Mesothelial cell of epicardium (in vitro differentiated cells): ENCODE results near the gene RPP30. TPM values are rescaled to one million over a fixed set of nuclear protein-coding genes. Genes with fewer than 3 reads are reported as not detected.

Experiments used
- DNase-seq, 2 experiments: peaks; one replicate each; pipeline ENCODE4 v3.0.0; 2021; ENCODE audit warnings: low spot score in 2 of 2; ENCODE audit not compliant: unreplicated experiment in 2 of 2
- H3K27ac Mint-ChIP-seq: 2 replicates; pipeline ENCODE4 v1.8.0; 2021; ENCODE audit warnings: mixed read lengths
- H3K27me3 Mint-ChIP-seq: 2 replicates; pipeline ENCODE4 v1.8.0; 2021; ENCODE audit warnings: low read depth, mixed read lengths
- H3K36me3 Mint-ChIP-seq: 2 replicates; pipeline ENCODE4 v1.8.0; 2021; ENCODE audit warnings: mixed read lengths
- H3K4me1 Mint-ChIP-seq: 2 replicates; pipeline ENCODE4 v1.8.0; 2021; ENCODE audit warnings: mixed read lengths
- H3K4me3 Mint-ChIP-seq: 2 replicates; pipeline ENCODE4 v1.8.0; 2021; ENCODE audit warnings: mild to moderate bottlenecking, moderate library complexity, mixed read lengths
- H3K9me3 Mint-ChIP-seq: 2 replicates; pipeline ENCODE4 v1.8.0; 2021; ENCODE audit warnings: mixed read lengths
- total RNA-seq: library from RNA; stranded (reverse); gene quantifications from 3 replicates; pipeline ENCODE4 v1.2.1, GENCODE V29; 2021
- TF ChIP-seq, protein P1 (sequence below): fragments of 200-600 bp; sonication (generic); IDR thresholded peaks from one replicate; pipeline ENCODE4 v1.5.0; 2021; ENCODE audit warnings: antibody characterized with exemption; ENCODE audit not compliant: unreplicated experiment

Gene RPP30
- total RNA-seq, 1 donor from 2014 or later = 35.4 TPM

- Mint-ChIP-seq H3K36me3 (no peaks in the 10 kb centered on the region), H3K4me1 (no peaks in the 10 kb centered on the region), H3K4me3 (no peak overlapping the region), H3K27me3 (peaks cover 5% of the 10 kb centered on the region), H3K9me3 (no peaks in the 10 kb centered on the region), H3K27ac (no peak overlapping the region)
- no peak for DNase-seq
- TF ChIP-seq, protein P1, sequence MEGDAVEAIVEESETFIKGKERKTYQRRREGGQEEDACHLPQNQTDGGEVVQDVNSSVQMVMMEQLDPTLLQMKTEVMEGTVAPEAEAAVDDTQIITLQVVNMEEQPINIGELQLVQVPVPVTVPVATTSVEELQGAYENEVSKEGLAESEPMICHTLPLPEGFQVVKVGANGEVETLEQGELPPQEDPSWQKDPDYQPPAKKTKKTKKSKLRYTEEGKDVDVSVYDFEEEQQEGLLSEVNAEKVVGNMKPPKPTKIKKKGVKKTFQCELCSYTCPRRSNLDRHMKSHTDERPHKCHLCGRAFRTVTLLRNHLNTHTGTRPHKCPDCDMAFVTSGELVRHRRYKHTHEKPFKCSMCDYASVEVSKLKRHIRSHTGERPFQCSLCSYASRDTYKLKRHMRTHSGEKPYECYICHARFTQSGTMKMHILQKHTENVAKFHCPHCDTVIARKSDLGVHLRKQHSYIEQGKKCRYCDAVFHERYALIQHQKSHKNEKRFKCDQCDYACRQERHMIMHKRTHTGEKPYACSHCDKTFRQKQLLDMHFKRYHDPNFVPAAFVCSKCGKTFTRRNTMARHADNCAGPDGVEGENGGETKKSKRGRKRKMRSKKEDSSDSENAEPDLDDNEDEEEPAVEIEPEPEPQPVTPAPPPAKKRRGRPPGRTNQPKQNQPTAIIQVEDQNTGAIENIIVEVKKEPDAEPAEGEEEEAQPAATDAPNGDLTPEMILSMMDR = no peak
These were observed 29.0 kb upstream of the RPP30 start for GRCh38 chr10:90842725-90843124.

DNA sequence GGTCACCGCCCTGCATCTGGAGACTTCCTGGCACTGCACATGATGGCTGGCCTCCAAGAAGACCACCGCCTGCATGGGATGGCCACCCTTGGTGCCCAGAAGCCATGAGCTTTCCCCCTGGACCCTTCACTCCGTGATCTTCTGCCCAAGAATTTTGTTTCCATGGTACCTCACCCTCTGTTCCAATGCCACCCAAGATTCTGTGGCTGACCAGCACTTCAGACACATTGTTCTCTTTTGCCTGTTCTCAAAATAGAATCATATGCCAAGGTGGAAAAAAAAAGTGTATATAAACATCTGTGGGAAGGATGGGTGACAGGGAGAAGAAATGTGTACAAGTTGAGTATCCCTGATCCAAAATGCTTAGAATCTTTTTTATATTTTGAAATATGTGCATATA, 26.0 kb upstream of the RPP30 start:
- DNase-seq = no peak
- Mint-ChIP-seq H3K36me3 (peaks cover 6% of the 10 kb centered on the region), H3K9me3 (peaks cover 11% of the 10 kb centered on the region), H3K27me3 (peaks cover 3% of the 10 kb centered on the region), H3K27ac (no peak overlapping the region), H3K4me3 (no peak overlapping the region), H3K4me1 (no peaks in the 10 kb centered on the region)
- TF ChIP-seq, protein P1 = no peak

- no peak overlapping the region for H3K27ac Mint-ChIP-seq
- TF ChIP-seq, protein P1 = no peak
- H3K4me1 Mint-ChIP-seq = no peaks in the 10 kb centered on the region
- peaks cover 3% of the 10 kb centered on the region for H3K27me3 Mint-ChIP-seq
- peaks cover 13% of the 10 kb centered on the region for H3K36me3 Mint-ChIP-seq
- H3K9me3 Mint-ChIP-seq = peaks cover 17% of the 10 kb centered on the region
- no peak overlapping the region for H3K4me3 Mint-ChIP-seq
- no peak for DNase-seq
These were observed 25.0 kb upstream of the RPP30 start for GRCh38 chr10:90846746-90847145.

DNA sequence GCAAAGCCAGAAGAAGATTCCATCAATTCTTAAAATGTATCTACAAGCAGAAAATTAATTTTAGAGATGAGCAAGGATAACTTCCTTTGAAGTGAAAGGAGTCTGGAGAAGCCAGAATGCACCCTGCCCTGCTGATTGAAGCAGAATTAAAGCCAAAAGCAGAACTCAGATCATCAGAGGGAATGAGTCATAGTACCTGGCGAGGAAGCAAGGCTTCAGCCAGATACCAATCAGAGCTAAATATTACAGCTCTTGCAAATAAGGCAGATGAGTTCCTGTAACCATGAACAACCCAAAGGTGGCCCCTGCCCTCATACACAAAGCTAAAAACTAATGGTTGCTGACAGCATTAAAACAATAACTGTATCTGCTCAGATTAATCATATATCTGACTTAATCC, 24.3 kb upstream of the RPP30 start:
- Mint-ChIP-seq H3K36me3 (peaks cover 15% of the 10 kb centered on the region), H3K27me3 (peaks cover 3% of the 10 kb centered on the region), H3K27ac (no peak overlapping the region), H3K4me3 (no peak overlapping the region), H3K9me3 (peaks cover 24% of the 10 kb centered on the region), H3K4me1 (no peaks in the 10 kb centered on the region)
- DNase-seq = no peak
- TF ChIP-seq, protein P1 = no peak

- H3K27ac Mint-ChIP-seq = no peak overlapping the region
- H3K36me3 Mint-ChIP-seq = peaks cover 15% of the 10 kb centered on the region
- TF ChIP-seq, protein P1 = no peak
- no peaks in the 10 kb centered on the region for H3K4me1 Mint-ChIP-seq
- H3K4me3 Mint-ChIP-seq = no peak overlapping the region
- H3K9me3 Mint-ChIP-seq = peaks cover 30% of the 10 kb centered on the region
- H3K27me3 Mint-ChIP-seq = peaks cover 19% of the 10 kb centered on the region
- DNase-seq = no peak
These were observed 21.6 kb upstream of the RPP30 start for GRCh38 chr10:90849956-90850749.
